Progenitor cell of endocrine pancreas (in vitro differentiated cells): ENCODE results near the gene BCAN. TPM values are rescaled to one million over a fixed set of nuclear protein-coding genes. Genes with fewer than 3 reads are reported as not detected.

Experiments
- DNase-seq: peaks from one replicate; pipeline ENCODE4 v3.0.0; 2021; ENCODE audit warnings: low spot score; ENCODE audit not compliant: unreplicated experiment
- H3K27ac Mint-ChIP-seq: 2 replicates; pipeline ENCODE4 v1.8.0; 2021; ENCODE audit warnings: mild to moderate bottlenecking, moderate library complexity, mixed read lengths
- H3K27me3 Mint-ChIP-seq: 2 replicates; pipeline ENCODE4 v1.8.0; 2021; ENCODE audit warnings: mixed read lengths
- H3K36me3 Mint-ChIP-seq: 2 replicates; pipeline ENCODE4 v1.8.0; 2022; ENCODE audit warnings: mixed read lengths; ENCODE audit not compliant: insufficient read depth
- H3K4me1 Mint-ChIP-seq: 2 replicates; pipeline ENCODE4 v1.8.0; 2021; ENCODE audit warnings: low read depth, mixed read lengths
- H3K4me3 Mint-ChIP-seq: 2 replicates; pipeline ENCODE4 v1.8.0; 2021; ENCODE audit warnings: low read depth, mild to moderate bottlenecking, moderate library complexity, mixed read lengths
- H3K9me3 Mint-ChIP-seq: 2 replicates; pipeline ENCODE4 v1.8.0; 2021; ENCODE audit warnings: low read depth, mixed read lengths
- CTCF ChIP-seq: fragments of 200-600 bp; sonication (generic); IDR thresholded peaks from one replicate; pipeline ENCODE4 v1.5.0; 2021; ENCODE audit warnings: antibody characterized with exemption, mild to moderate bottlenecking; ENCODE audit not compliant: unreplicated experiment
- total RNA-seq: library from RNA; stranded (reverse); gene quantifications from 2 replicates; pipeline ENCODE4 v1.2.1, GENCODE V29; 2021

Gene BCAN
- total RNA-seq, 1 donor from 2014 or later, result not detected

- no peak for DNase-seq
- no peaks in the 10 kb centered on the region for H3K36me3 Mint-ChIP-seq
- peaks cover 6% of the 10 kb centered on the region for H3K27me3 Mint-ChIP-seq
- H3K4me1 Mint-ChIP-seq, result peaks cover 25% of the 10 kb centered on the region
- H3K9me3 Mint-ChIP-seq, result no peaks in the 10 kb centered on the region
- H3K27ac Mint-ChIP-seq, result peak overlapping the region; percentile 11
- no peak overlapping the region for H3K4me3 Mint-ChIP-seq
- no peak for TF ChIP-seq CTCF
These were observed 67.1 kb downstream of the BCAN start for GRCh38 chr1:156709031-156709430.

Other genes with a start within 250 kb of the BCAN start
- 20.2 and 26.6 TPM in 2 replicates for gene MEF2D, start 141.3 kb upstream of the BCAN start, total RNA-seq
- 29.6 and 32.4 TPM in 2 replicates for gene IQGAP3, start 69.6 kb upstream of the BCAN start, total RNA-seq
- not detected in 2 replicates for gene TTC24, start 62.4 kb upstream of the BCAN start, total RNA-seq
- gene NAXE, start 50.3 kb upstream of the BCAN start, total RNA-seq, result 108 and 115 TPM in 2 replicates
- 26.2 and 27.0 TPM in 2 replicates for gene GPATCH4, start 40.6 kb upstream of the BCAN start, total RNA-seq
- gene HAPLN2, start 22.7 kb upstream of the BCAN start, total RNA-seq, result 0.38 and 0.93 TPM in 2 replicates
- 33.9 and 39.2 TPM in 2 replicates for gene NES, start 35.3 kb downstream of the BCAN start, total RNA-seq
- gene CRABP2, start 63.5 kb downstream of the BCAN start, total RNA-seq, result 70.4 and 125 TPM in 2 replicates
- 40.0 and 42.4 TPM in 2 replicates for gene METTL25B, start 86.4 kb downstream of the BCAN start, total RNA-seq
- gene ISG20L2, start 86.6 kb downstream of the BCAN start, total RNA-seq, result 36.9 and 38.9 TPM in 2 replicates
- 35.9 and 43.2 TPM in 2 replicates for gene MRPL24, start 99.0 kb downstream of the BCAN start, total RNA-seq
- 280 and 288 TPM in 2 replicates for gene HDGF, start 109.6 kb downstream of the BCAN start, total RNA-seq
- 93.2 TPM in 2 replicates for gene PRCC, start 125.4 kb downstream of the BCAN start, total RNA-seq
- not detected in 2 replicates for gene SH2D2A, start 174.7 kb downstream of the BCAN start, total RNA-seq
- not detected in 2 replicates for gene INSRR, start 217.0 kb downstream of the BCAN start, total RNA-seq
- 0.36 TPM in 1 of 2 replicates, not detected in the other for gene NTRK1, start 218.7 kb downstream of the BCAN start, total RNA-seq